HG03045 (cell line): ENCODE data around the gene KLHL21.

ENCODE experiments used
- ATAC-seq: cut with Tn5 transposase; IDR thresholded peaks from one replicate; pipeline ENCODE4 v1.9.1; 2021; ENCODE audit warnings: mild to moderate bottlenecking, moderate library complexity; ENCODE audit not compliant: unreplicated experiment

Gene KLHL21

GRCh38 chr1:6557597-6557996, 45.1 kb downstream of the KLHL21 start:
- no peak for ATAC-seq

GRCh38 chr1:6554907-6555778, 47.5 kb downstream of the KLHL21 start, which contains the start of gene TAS1R1:
TAS1R1 (plus strand) TSS chr1:6555307; CDS start chr1:6555374, 67 bp downstream.
- no peak for ATAC-seq

- peak; percentile 91 for ATAC-seq
Measured at GRCh38 chr1:6554031-6554906, 48.4 kb downstream of the KLHL21 start, which contains the start of gene NOL9. NOL9 (minus strand) TSS chr1:6554513; CDS start chr1:6554502, 11 bp downstream.

- ATAC-seq, result no peak
Measured at GRCh38 chr1:6547301-6547700, 55.4 kb downstream of the KLHL21 start.

GRCh38 chr1:6546326-6546725, 56.3 kb downstream of the KLHL21 start:
- ATAC-seq, result no peak

GRCh38 chr1:6545276-6546112, 57.2 kb downstream of the KLHL21 start:
- ATAC-seq, result no peak

GRCh38 chr1:6544831-6545230, 57.8 kb downstream of the KLHL21 start:
- no peak for ATAC-seq
